Activated CD4-positive, alpha-beta T cell treated with anti-CD3 and anti-CD28 coated beads for 4 hours (primary cell): ENCODE data around the gene NAGA.

Source experiments
- DNase-seq, 2 donors: peaks; one replicate each; pipeline ENCODE4 v3.0.0-alpha.2; 2020

The NAGA gene

GRCh38 chr22:42035256-42035655 lies 35.4 kb downstream of the NAGA start:
- no peak for DNase-seq

GRCh38 chr22:42033263-42034181 lies 37.1 kb downstream of the NAGA start:
- DNase-seq, result no peak

- DNase-seq, result no peak
Observed at GRCh38 chr22:42026705-42027104, 43.9 kb downstream of the NAGA start.

- DNase-seq, result no peak
Observed at GRCh38 chr22:42025421-42025820, 45.2 kb downstream of the NAGA start.

- no peak for DNase-seq
Observed at GRCh38 chr22:42022162-42022847, 48.3 kb downstream of the NAGA start.

- no peak for DNase-seq
Observed at GRCh38 chr22:42021571-42021970, 49.0 kb downstream of the NAGA start.

- DNase-seq, result no peak
Observed at GRCh38 chr22:42018224-42018623, 52.4 kb downstream of the NAGA start.

GRCh38 chr22:42016111-42016510 lies 54.5 kb downstream of the NAGA start:
- no peak for DNase-seq

GRCh38 chr22:42013385-42013784 lies 57.2 kb downstream of the NAGA start:
- no peak for DNase-seq

GRCh38 chr22:42010778-42011177 lies 59.8 kb downstream of the NAGA start:
- no peak for DNase-seq
